GM11168 (cell line): ENCODE results near the gene PRRT1B.

ENCODE experiments used
- in situ Hi-C: fragments of 300-500 bp; cut with MboI; formaldehyde crosslinking; loops from one replicate; pipeline ENCODE4 v1.12.0; 2022; ENCODE audit warnings: low sequenced_read_pairs; ENCODE audit not compliant: unreplicated experiment

Gene PRRT1B

DNA sequence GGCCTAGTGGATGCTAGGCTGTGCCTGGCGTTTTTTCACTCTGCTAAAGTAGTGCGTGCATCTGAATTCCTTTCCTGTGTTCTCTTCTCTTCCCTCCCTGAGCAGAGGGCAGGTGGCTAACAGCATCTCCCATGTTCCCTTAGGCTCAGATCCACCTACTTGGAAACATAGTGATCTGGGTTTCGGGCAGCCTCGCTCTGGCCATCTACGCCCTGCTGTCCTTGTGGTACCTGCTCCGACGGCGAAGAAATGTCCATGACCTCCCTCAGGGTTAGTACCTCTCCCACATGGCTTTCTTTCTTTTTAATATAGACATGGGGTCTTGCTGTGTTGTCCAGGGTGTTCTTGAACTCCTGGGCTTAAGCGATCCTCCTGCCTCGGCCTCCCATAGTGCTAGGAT, 24.1 kb upstream of the PRRT1B start:
- in situ Hi-C loops, result loop anchor here (25.0 kb wide), 1 partner anchor 716 kb away; no protein-coding TSS in a partner anchor

DNA sequence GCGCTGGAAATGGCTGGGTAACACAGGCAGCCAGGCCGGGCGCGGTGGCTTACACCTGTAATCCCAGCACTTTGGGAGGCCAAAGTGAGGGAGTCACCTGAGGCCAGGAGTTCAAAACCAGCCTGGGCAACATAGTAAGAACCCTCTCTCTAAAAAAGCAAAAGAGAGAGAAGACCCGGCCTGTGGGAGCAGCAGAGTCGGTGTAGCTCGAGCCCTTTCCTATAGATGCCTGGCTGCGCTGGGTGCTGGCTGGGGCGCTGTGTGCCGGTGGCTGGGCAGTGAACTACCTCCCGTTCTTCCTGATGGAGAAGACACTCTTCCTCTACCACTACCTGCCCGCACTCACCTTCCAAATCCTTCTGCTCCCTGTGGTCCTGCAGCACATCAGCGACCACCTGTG, 23.5 kb upstream of the PRRT1B start:
- in situ Hi-C loops, result loop anchor here (25.0 kb wide), 1 partner anchor 715 kb away; no protein-coding TSS in a partner anchor

DNA sequence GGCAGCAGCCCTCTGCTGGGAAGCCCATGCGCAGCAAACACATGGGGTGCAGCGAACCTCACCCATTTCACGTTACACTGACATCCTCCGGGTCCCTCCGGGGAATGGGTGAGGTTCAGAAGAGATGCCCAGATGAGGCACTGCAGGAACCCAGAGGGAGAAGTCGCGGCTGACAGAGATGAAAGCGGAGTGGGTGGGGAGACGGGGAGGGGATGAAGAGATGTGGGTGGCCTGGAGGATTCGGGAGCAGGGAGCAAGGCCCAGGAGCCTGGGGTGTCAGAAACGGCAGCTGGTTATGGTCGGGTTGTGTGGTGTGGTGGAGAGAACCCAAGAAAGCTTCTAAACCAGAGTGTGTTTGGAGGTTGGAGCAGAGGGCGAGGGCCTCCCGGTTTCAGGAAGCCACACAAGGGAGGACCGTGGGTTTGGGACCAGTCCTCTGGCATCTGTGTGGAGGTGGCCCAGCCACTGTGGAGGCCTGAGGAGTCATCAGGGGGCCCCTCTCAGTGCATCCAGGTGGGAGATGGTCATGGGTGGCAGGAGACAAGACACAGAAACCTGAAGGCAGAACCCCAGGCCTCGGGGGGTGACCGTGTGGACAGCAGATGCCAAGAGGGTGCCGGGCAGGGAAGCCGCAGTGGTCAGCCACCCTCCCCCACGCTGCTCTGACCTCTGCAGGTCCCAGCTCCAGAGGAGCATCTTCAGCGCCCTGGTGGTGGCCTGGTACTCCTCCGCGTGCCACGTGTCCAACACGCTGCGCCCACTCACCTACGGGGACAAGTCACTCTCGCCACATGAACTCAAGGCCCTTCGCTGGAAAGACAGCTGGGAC, 22.9 kb upstream of the PRRT1B start:
- in situ Hi-C loops, result loop anchor here (25.0 kb wide), 1 partner anchor 715 kb away; no protein-coding TSS in a partner anchor

DNA sequence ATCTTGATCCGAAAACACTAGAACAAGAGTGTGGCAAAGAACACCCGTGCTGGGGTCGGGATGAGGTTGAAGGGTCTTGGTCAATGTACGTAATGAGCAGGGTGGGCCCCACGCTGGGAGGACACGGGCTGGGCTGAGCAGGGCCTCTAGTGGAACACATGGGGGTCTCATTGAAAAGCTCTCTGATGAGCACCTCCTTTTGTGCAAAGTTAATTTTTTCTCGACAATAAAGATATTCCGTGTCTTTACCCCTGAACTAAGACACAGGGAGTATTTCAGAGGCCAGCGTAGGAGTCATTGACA, 22.3 kb upstream of the PRRT1B start:
- in situ Hi-C loops, result loop anchor here (25.0 kb wide), 1 partner anchor 714 kb away; no protein-coding TSS in a partner anchor

DNA sequence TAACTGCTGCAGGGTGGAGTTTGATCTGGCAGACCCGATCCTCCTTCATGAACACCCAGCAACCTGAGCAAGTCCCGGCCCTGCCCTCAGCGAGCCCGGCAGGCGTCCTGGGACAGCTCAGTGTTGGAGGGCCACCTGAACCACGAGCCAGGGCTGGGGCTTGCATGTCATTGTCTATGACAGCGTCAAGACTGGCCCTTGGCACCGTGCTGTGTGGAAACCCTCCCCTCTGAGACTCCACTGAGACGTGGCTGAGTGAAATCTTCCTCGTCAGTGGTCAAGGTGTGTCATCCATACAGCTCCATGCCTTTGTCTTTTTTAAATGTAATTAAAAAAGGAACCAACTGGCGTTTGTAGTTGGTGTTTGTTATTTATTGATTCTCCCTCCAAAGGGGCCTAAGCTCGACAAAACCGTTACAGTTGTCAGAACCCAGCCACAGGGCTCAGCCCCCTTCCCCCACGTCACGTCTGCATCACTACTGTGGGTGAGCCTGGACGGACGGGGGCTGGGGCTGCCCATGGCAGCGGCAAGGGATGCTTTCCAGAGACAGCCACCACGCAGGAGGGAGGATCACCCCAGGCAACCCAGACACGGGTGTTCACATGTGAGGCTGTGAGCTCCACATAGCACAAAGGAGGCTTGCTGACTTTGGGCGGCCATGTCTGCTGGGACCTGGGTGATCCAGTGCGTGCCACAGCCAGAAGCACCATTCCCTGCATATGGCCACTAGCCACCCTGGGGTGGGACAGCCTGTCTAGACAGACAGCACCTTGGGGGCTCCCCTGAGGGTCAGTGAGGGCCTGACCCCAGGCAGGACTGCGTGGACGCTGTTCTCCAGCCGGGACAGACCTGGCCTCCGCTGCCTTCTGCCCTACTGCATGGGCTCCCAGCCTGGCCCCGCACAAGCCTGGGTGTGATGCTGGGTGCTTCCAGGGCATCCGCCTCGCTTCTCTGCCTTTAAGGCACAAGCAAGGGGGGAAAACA, 21.6 kb upstream of the PRRT1B start:
- in situ Hi-C loops, result loop anchor here (25.0 kb wide), 1 partner anchor 714 kb away; no protein-coding TSS in a partner anchor

DNA sequence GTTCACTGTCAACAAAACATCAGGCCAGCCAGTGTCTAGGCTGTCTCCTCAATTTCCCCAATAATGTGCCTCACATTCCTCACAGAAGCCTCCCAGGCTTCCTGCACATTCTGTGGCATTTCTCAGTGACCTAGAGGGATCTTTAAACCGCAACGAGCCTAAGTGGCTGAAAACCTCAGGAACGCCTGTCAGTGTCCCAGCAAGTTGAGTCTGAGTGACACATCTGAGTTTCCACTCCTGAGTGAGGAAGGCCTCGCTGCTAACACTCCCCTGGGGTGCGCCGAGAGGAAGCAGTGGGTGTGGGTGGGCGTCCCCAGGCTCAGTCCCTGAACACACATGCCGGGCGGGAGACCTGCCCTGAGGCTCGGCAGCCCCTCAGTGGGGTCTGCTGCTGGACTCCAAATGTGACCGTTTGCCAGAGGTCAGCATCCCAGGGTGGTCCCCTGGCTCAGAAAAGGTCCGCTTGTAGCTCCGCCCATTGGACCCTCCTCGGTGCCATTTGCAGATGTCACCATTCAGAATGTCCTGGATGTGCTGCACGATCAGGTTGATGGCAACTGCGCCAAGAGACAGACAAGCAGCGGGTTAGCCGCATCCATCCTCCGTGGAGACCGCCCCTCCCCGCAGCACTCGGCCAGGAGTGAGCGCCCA, 20.5 kb upstream of the PRRT1B start:
- in situ Hi-C loops, result loop anchor here (25.0 kb wide), 1 partner anchor 713 kb away; no protein-coding TSS in a partner anchor

DNA sequence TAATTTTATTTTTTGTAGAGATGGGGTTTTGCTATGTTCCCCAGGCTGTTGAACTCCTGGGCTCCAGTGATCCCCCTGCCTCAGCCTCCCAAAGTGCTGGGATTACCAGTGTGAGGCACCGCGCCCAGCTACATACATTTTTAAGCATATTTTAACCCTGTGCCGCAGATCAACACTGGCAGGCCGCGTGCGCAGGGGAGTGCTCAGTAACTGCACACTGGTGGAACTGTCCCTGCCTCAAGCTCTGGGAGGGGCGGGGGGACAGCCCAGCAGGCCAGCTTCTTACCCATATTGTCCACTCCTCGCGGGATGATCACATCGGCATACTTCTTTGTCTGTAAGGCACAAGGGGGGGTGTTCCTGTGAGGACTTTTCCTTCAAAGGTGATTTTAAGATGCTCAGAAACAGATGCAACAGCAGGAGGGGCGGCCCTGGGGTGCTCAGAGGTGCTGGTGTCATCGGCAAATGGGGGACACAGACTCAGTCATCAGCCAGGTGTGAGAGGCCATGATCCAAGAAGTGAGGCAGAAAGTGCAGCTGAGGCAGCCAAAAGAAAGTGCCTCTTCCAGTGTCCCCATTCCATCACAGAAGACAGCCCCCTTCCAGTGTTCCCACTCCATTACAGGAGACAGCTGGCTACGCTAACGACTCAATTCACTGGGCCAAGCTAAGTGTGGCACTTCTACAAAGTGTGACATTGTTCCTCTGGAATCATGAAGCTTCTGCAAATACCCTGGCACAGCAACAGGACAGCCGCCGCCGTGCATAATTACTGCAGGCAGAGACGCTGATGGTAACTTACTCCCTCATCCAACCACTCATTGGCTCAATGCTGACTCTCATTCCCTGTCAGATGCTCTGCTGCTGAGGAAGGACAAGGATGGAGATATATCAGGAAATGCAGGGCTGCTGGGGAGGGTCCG, 19.4 kb upstream of the PRRT1B start:
- in situ Hi-C loops, result no loop called here

DNA sequence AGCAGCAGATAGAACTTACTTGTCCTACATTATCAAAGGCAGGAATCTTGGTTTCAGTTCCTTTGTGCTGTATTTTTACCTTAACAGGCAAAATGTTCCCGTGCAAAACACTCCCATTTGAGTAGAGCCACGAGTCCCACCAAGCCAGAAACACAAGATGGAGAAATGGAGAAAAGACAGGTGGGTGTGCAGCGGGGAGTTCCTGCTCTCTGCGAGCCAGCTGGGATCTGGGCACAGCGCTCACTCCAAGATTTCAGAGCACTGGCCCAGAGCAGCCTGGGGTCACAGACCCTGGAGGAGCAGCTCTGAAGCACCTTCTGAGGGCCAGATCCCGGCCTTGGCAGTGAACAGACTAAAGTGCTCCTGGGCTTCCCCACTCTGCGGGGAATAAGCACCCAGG, 17.1 kb upstream of the PRRT1B start:
- in situ Hi-C loops, result no loop called here

DNA sequence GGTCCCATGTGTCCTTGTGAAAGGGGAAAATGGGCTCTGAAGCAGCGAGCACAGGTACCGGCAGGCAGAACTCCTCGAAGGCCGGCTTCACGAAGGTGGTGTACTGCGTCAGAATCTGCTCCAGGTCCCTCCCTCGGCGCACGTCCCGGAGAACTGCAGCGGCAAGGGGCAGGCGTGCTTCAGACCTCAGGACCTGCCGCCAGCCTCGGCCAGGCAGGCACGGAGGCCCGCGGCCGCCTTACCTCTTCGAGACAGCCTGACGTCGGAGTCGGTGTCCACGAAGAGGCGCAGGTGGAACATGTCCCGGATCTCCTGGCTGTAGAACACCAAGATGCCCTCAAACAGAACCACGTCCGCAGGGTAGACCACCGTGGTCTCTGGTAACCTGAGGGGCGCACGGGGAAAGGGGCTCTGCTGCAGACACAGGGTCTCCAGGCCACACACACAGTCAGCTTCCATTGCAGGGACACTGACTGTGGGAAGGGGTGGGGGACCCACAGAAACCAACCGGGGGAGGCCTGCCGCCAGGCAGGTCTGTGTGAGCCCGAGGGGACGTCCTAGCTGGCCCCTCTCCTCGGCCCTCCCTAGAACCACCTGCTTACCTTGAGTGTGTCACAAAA, 16.3 kb upstream of the PRRT1B start:
- in situ Hi-C loops, result no loop called here

DNA sequence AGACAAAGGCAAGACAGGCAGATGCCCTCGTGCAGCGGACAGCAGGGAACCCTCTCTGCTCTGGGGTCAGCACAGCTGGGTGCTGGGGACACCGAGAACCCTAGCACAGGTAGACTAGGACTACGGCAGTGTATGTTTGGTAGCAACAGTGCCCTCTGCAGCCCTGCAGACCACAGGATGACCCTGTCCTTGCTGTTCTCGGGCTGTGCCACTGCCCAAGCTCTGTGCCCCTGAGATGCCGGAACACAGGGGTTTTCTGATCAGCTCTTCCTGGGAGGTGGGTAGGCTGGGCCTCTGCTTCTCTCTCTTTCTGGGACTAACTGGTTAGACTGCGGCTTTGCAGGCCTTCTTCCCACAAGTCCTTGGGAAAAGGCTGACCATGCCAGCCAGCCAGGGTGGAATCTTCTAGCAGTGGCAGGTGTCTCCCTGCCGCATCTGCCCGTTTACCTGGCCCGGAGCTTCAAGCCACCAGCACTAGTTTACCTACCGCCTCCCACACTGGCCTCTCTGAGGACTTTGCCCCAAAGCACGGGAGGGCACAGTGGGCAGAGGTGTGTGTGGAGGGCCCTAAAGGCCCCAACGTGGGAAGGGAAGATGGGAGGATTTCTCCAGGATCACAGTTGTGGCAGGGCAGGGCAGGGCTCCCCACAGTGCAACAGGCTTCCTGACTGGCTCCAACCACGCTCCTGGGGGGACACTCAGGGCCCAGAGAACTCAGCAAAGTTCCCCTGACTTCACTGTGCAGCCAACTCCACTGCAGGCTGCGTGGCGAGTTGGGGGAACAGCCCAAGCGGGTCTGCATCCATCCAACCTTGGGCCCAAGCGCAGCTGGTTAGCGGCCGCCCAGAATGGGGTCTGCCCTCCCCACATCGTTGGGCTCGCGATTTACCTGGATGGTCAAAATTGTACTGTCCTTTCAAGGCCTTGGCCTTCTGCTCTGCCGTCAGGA, 15.5 kb upstream of the PRRT1B start:
- in situ Hi-C loops, result no loop called here

DNA sequence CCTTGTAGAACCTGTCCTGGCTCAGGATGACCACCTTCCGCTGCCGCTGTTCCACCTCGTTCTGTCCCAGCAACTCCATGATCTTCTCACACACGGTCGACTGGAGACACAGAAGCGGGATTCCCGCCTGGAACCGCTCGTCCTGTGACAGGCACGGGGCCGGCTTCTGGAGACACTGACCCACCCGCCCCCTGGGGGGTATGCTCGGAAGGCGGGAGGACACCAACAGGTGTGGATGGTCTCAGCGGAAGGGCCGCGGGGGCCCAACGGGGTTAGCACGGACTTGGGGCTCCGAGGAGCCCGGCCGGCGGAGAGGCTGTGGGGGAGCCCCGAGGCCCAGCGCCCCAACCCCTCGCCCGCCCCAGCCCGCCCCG, 14.8 kb upstream of the PRRT1B start:
- in situ Hi-C loops, result no loop called here

DNA sequence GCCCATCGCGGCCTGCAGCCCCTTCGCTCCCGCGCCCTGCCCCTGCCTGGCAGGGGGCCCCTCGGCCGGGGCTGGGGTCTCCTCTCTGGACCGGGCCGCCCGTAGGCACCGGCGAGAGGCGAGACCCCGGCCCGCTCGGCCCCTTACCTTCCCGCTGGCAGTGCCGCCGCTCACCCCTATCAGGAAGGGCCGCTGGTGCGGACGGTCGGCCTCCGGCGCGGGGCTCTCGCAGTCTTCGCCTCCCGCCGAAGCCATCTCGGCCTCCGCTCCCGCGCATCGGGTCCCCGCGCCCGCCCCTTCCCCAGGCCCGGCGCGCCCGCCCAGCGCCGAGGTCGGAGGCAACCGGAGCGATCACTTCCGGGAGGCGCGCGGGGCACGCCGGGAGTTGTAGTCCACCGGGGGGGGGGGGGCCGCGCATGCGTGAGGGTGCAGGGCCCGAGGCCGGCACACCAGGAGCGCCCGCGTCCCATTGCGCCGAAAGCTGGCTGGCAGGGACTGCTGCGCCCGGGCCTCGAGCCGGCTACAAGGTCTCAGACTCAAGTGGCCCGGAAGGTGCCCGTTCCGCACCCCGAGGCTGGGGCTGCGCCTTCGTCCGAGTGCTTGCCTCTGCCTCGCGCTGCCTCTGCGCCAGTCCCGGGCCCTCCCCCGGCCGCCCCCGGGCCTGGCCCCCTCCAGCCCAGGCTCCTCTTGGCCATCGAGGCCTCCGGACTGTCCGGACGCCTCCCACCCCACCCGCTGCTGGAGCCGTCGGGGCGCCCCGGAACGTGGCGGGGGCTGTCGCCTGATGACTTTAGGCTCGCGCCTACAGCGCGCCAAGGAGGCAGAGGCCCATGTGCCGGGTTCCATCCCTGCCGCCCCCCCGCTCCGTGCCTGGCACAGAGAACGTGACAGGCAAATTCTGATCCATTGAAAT, 14.1 kb upstream of the PRRT1B start, which contains the start of gene UCK1:
Gene UCK1, minus strand, starts transcription at position 344 of the 913 bp plus-strand sequence. Its CDS starts 89 bp downstream, at position 255.
- in situ Hi-C loops, result no loop called here

DNA sequence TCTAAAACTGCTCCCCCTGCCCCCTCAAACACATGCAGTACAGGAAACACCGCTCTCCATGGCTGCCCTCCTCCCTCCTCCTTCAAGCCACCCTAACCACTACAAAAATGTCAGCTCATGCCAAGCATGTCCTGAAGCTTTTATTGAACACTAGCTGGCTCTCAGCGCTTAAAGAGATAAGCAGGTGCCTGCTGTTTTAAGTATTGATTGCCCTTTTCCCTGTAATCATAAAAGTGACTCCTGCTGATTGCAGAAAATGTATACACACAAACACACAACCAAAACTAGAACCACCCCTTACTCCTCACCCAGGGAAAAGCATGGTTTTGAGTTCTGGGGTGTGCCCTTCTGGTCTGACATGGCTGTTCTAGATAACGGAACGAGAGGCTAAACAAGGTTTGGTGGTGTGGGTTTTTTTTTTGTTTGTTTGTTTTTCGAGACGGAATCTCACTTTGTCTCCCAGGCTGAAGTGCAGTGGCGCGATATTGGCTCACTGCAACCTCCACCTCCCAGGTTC, 10.5 kb upstream of the PRRT1B start:
- in situ Hi-C loops, result no loop called here

DNA sequence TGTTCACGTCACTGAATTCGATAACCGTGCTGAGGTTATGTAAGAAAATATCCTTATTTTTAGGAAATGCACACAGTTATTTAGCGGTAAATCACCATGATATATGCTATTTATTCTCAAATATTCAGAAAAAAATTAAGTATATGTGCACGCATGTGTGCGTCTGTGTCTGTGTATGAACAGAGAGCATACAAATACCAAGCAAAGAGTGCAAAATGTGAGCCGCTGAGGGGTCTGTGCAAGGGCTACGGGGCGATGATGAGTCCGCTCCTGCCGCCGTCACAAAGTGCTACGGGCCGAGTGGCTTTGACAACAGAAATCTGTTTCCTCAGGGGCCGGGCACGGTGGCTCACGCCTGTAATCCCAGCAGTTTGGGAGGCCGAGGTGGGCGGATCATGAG, 7.4 kb upstream of the PRRT1B start:
- in situ Hi-C loops, result no loop called here

DNA sequence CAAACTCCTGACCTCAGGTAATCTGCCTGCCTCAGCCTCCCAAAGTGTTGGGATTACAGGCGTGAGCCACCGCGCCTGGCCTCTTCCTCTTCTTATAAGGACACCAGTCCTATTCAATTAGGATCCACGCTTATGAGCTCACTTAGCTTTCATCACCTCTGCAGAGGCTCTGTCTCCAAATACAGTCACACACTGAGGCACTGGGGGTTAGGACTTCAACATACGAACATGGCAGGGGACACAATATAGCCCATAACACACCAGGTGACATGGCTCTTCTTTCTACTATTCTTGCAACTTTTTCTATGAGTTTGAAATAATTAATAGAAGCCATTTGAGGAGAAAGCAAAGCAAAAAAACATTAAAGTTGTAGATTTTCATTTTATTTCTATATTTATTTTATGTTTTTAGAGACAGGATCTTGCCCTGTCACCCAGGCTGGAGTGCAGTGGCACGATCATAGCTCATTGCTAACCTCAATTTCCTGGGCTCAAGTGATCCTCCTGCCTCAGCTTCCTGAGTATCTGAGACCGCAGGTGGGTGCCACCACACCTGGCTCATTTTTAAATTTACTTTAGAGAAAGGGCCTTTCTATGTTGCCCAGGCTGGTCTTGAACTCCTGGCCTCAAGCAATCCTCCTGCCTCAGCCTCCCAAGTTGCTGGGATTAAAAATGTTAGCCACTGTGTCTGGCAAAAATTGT, 6.0 kb upstream of the PRRT1B start:
- in situ Hi-C loops, result no loop called here

DNA sequence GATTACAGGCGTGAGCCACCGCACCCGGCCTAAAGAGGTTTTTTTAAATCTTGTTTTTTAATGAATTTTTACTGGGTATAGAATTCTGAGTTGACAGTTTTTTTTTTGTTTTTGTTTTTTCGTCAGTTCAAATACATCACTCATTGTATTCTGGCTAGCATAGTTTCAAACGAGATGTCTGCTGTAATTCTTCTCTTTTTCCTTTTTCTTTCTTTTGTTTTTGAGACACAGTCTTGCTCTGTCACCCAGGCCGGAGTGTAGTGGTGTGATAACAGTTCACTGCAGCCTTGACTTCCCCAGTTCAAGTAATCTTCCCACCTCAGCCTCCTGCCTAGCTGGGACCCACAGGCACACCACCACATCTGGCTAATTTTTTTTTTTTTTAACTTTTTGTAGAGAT, 2.2 kb upstream of the PRRT1B start:
- in situ Hi-C loops, result no loop called here
